Measurements from ENCODE around the gene SPDYE16. TPM values are rescaled to one million over a fixed set of nuclear protein-coding genes. Genes with fewer than 3 reads are reported as not detected.
A peak's percentile ranks its signal among the peaks of the same experiment; 100 is the strongest.
"Not testable (repeated sequence)": the region's sequence is repeated elsewhere in the genome, so short reads cannot be mapped to it uniquely, and the experiment has no call there.

The SPDYE16 gene
- total RNA-seq, 1 experiment from 2014 or later = 0.13 TPM

DNA sequence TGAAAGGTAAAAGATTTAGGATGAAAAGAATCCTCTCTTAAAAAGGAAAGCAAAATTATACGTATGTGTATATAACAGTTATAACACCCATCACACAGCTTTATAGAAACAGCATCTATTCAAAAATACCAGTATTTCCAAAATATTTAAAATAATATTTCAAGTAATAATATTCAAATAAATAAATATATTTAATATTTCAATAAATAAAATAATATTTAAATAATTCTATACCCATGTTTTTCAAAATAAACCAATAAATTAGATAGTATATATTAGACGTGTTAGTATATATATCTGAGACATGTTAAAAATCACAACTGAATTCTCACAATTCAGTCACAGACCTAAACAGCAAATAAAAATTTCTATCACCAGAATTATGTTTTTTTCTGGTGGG, 11.5 kb downstream of the SPDYE16 start:
- H3K27me3 ChIP-seq (replicated peaks; ENCODE audit: insufficient read depth, low read depth, low read length, poor library complexity); H3K4me1 ChIP-seq (ENCODE audit: insufficient read depth, low read length, poor library complexity, severe bottlenecking); H3K36me3 ChIP-seq (ENCODE audit: insufficient read depth, low read length, poor library complexity, severe bottlenecking); POLR2A ChIA-PET (ENCODE audit: low non-redundant PET); H3K27ac ChIP-seq (ENCODE audit: low read depth, low read length, poor library complexity, severe bottlenecking); H3K4me3 ChIP-seq (ENCODE audit: low read depth, low read length, poor library complexity, severe bottlenecking); BruUV-seq (replicated peaks); DNase-seq (ENCODE audit: low spot score); intact Hi-C loops (cut with micrococcal nuclease; ENCODE audit: unreplicated experiment); H3K9me3 ChIP-seq (ENCODE audit: low read depth, low read length, poor library complexity, severe bottlenecking); CTCF ChIA-PET: not testable (repeated sequence)

DNA sequence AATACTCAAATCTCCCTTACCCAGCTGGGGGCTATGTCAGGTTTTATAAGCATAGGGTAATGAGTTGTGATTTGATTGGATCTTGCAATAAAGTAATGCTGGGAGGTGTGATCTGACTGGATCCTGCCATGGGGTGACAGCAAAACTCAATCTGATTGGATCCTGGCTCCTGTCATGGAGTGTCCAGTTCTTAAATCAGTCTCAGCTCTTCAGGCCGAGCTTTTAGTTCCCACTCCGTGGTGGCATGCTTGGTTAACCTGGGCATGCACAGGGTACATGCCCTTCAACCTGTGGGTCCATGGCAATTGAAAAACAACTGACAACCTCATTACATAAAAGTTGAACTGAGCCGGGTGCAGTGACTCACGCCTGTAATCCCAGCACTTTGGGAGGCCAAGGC, 16.9 kb downstream of the SPDYE16 start:
- H3K9me3 ChIP-seq (ENCODE audit: low read depth, low read length, poor library complexity, severe bottlenecking); POLR2A ChIA-PET (ENCODE audit: low non-redundant PET); H3K27me3 ChIP-seq (replicated peaks; ENCODE audit: insufficient read depth, low read depth, low read length, poor library complexity); BruUV-seq (replicated peaks); DNase-seq (ENCODE audit: low spot score); H3K27ac ChIP-seq (ENCODE audit: low read depth, low read length, poor library complexity, severe bottlenecking); CTCF ChIA-PET; intact Hi-C loops (cut with micrococcal nuclease; ENCODE audit: unreplicated experiment); H3K4me3 ChIP-seq (ENCODE audit: low read depth, low read length, poor library complexity, severe bottlenecking); H3K4me1 ChIP-seq (ENCODE audit: insufficient read depth, low read length, poor library complexity, severe bottlenecking); H3K36me3 ChIP-seq (ENCODE audit: insufficient read depth, low read length, poor library complexity, severe bottlenecking): not testable (repeated sequence)

DNA sequence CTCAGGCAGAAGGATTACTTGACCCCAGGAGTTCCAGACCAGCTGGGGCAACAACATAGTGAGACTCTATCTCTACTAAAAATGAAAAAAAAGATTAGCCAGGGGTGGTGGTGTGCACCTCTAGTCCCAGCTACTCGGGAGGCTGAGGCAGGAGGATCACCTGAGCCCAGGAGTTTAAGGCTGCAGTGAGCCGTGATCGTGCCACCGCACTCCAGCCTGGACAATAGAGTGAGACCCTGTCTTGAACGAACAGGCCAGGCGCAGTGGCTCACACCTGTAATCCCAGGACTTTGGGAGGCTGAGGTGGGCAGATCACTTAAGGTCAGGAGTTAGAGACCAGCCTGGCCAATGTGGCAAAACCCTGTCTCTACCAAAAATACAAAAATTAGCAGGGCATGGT, 26.2 kb downstream of the SPDYE16 start:
- H3K27me3 ChIP-seq (replicated peaks; ENCODE audit: insufficient read depth, low read depth, low read length, poor library complexity); DNase-seq (ENCODE audit: low spot score); BruUV-seq (replicated peaks); H3K36me3 ChIP-seq (ENCODE audit: insufficient read depth, low read length, poor library complexity, severe bottlenecking); POLR2A ChIA-PET (ENCODE audit: low non-redundant PET); CTCF ChIA-PET; H3K4me3 ChIP-seq (ENCODE audit: low read depth, low read length, poor library complexity, severe bottlenecking); H3K27ac ChIP-seq (ENCODE audit: low read depth, low read length, poor library complexity, severe bottlenecking); H3K4me1 ChIP-seq (ENCODE audit: insufficient read depth, low read length, poor library complexity, severe bottlenecking); intact Hi-C loops (cut with micrococcal nuclease; ENCODE audit: unreplicated experiment); H3K9me3 ChIP-seq (ENCODE audit: low read depth, low read length, poor library complexity, severe bottlenecking): not testable (repeated sequence)

DNA sequence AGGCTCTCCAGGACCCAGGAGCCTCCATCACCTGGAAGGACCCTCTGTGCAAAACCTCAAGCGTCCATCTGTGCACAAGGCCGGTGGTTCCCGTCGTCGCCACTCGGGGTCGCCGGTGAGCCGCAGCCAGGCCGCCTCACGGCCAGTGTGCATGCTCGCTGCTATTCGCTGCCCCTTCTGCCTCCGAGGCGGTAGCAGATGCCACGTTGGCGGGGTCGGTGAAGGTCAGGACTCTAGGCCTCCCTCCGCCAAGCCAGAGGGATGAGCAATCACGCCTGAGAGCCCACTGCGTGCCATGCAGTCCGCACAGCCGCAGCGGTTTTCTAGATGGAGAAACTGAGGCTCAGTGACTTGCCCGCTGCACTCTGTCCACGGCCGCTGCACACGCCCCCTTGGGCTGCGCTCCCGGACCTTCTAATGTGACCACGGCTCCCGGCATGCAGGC, 27.1 kb downstream of the SPDYE16 start:
- CTCF ChIA-PET = no interaction called here

More for the DNA sequence above, 27.1 kb downstream of the SPDYE16 start:
- no TSS peak for BruUV-seq (replicated peaks)
- Histone ChIP-seq H3K27me3 (replicated peaks; ENCODE audit: insufficient read depth, low read depth, low read length, poor library complexity) (no peaks in the 10 kb centered on the region), H3K4me1 (ENCODE audit: insufficient read depth, low read length, poor library complexity, severe bottlenecking) (no peaks in the 10 kb centered on the region), H3K9me3 (ENCODE audit: low read depth, low read length, poor library complexity, severe bottlenecking) (no peaks in the 10 kb centered on the region), H3K27ac (ENCODE audit: low read depth, low read length, poor library complexity, severe bottlenecking) (no peak overlapping the region), H3K4me3 (ENCODE audit: low read depth, low read length, poor library complexity, severe bottlenecking) (peak overlapping the region; percentile 30), H3K36me3 (ENCODE audit: insufficient read depth, low read length, poor library complexity, severe bottlenecking) (no peaks in the 10 kb centered on the region)
- intact Hi-C loops (cut with micrococcal nuclease; ENCODE audit: unreplicated experiment) = no loop called here
- POLR2A ChIA-PET (ENCODE audit: low non-redundant PET) = no interaction called here
- peak; percentile 36 for DNase-seq (ENCODE audit: low spot score)
- TF ChIP-seq, protein P1, sequence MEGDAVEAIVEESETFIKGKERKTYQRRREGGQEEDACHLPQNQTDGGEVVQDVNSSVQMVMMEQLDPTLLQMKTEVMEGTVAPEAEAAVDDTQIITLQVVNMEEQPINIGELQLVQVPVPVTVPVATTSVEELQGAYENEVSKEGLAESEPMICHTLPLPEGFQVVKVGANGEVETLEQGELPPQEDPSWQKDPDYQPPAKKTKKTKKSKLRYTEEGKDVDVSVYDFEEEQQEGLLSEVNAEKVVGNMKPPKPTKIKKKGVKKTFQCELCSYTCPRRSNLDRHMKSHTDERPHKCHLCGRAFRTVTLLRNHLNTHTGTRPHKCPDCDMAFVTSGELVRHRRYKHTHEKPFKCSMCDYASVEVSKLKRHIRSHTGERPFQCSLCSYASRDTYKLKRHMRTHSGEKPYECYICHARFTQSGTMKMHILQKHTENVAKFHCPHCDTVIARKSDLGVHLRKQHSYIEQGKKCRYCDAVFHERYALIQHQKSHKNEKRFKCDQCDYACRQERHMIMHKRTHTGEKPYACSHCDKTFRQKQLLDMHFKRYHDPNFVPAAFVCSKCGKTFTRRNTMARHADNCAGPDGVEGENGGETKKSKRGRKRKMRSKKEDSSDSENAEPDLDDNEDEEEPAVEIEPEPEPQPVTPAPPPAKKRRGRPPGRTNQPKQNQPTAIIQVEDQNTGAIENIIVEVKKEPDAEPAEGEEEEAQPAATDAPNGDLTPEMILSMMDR (conservative IDR thresholded peaks at IDR 0.05; ENCODE audit: low read depth, low read length) = peak; percentile 77
- TF ChIP-seq EZH2 (IDR thresholded peaks at IDR 0.05; ENCODE audit: borderline replicate concordance, low read depth, low read length, poor library complexity, severe bottlenecking) = no peak
